Posterior vena cava (tissue), 2 donors: ENCODE results near the gene OR5P2. TPM values are rescaled to one million over a fixed set of nuclear protein-coding genes. Genes with fewer than 3 reads are reported as not detected.

Experiments used
- total RNA-seq, 2 donors: library from RNA; stranded (reverse); fragmentation: NEBNext Ultra II Directional; extraction: Animal tissue kit (Norgen Biotek cat#: 25700); gene quantifications; one replicate each; pipeline ENCODE4 v1.2.1, GENCODE V29; 2021
- donor health status: DM: yes; HTN: yes; CAD: no.
- donor health status: DM: yes; HTN: yes; CAD: no.

OR5P2 gene
- total RNA-seq, 2 donors from 2014 or later, result not detected

Other genes with a start within 250 kb of the OR5P2 start
- 1 to 10 TPM; 5.0 to 6.0 TPM for gene CYB5R2, start 123.4 kb downstream of the OR5P2 start, total RNA-seq
- gene OVCH2, start 90.5 kb downstream of the OR5P2 start, total RNA-seq, result not detected
- gene OR5P3, start 33.9 kb upstream of the OR5P2 start, total RNA-seq, result not detected
- not detected for gene OR10A6, start 134.3 kb upstream of the OR5P2 start, total RNA-seq
- gene OR10A3, start 144.8 kb upstream of the OR5P2 start, total RNA-seq, result not detected
- gene NLRP10, start 168.5 kb upstream of the OR5P2 start, total RNA-seq, result not detected
- gene EIF3F, start 190.4 kb upstream of the OR5P2 start, total RNA-seq, result 100 to 1,000 TPM; 138 to 139 TPM